GM12878 (cell line): Measurements from ENCODE around the gene SLC24A3. TPM values are rescaled to one million over a fixed set of nuclear protein-coding genes. Genes with fewer than 3 reads are reported as not detected.

Experiments
- ATAC-seq: fragments of 200-7000 bp; cut with Tn5 transposase; 3 replicates; pipeline ENCODE4 v1.9.1; 2020; ENCODE audit warnings: mild to moderate bottlenecking, moderate library complexity
- BruUV-seq: library from RNA; stranded (reverse); fragments of 400-500 nt; replicated peaks from 2 replicates; lab custom pipeline; 2021; lab: Mats Ljungman, UMichigan
- CTCF ChIA-PET: fragments of 300-600 bp; sonication (Branson Sonifier 250); formaldehyde crosslinking; extraction: SDS; loops from one replicate; lab custom pipeline; 2021; ENCODE audit warnings: inconsistent platforms; lab: Yijun Ruan, JAX
- POLR2A ChIA-PET: fragments of 350-600 bp; formaldehyde crosslinking; extraction: SDS; loops from one replicate; lab custom pipeline; 2021; ENCODE audit warnings: inconsistent platforms; lab: Charles Lee
- RAD21 ChIA-PET: fragments of 300-600 bp; sonication (Branson Sonifier 250); formaldehyde crosslinking; loops from one replicate; lab custom pipeline; 2023; ENCODE audit warnings: antibody characterized with exemption; ENCODE audit not compliant: unreplicated experiment; lab: Charles Lee
- SMC1A ChIA-PET: fragments of 300-600 bp; sonication (Branson Sonifier 250); formaldehyde crosslinking; loops from one replicate; lab custom pipeline; 2023; ENCODE audit not compliant: unreplicated experiment, uncharacterized antibody; lab: Charles Lee
- DNase-seq: peaks from one replicate; pipeline ENCODE4 v3.0.0-alpha.2; 2011; ENCODE audit warnings: low read depth, low spot score
- FAIRE-seq: peaks from 3 replicates; lab custom pipeline; 2011; peaks lifted over from hg19 to GRCh38; lab: Jason Lieb, UNC
- H2AFZ ChIP-seq: 2 replicates; pipeline ENCODE4 v1.6.0; 2011; ENCODE audit warnings: low read depth, low read length, control low read depth; ENCODE audit not compliant: control insufficient read depth
- H3K27ac ChIP-seq: 2 replicates; pipeline ENCODE4 v1.5.1; 2011; ENCODE audit warnings: control low read depth; ENCODE audit not compliant: control insufficient read depth, insufficient read depth
- H3K27me3 ChIP-seq, 2 experiments: replicated peaks in 1 of 2; 2 replicates each; pipeline versions ENCODE4 v1.6.0 to v1.6.1; 2011; ENCODE audit warnings: low read length in 1 of 2; ENCODE audit not compliant: control insufficient read depth in 2 of 2, insufficient read depth in 2 of 2
- H3K36me3 ChIP-seq, 2 experiments: 2 replicates each; pipeline ENCODE4 v1.5.1; 2011; ENCODE audit warnings: low read length in 1 of 2; ENCODE audit not compliant: control insufficient read depth in 2 of 2, insufficient read depth in 2 of 2
- H3K4me1 ChIP-seq: 2 replicates; pipeline ENCODE4 v1.6.1; 2011; ENCODE audit warnings: mild to moderate bottlenecking, low read length, moderate library complexity, mixed read lengths; ENCODE audit not compliant: control insufficient read depth, insufficient read depth
- H3K4me2 ChIP-seq: 2 replicates; pipeline ENCODE4 v1.6.0; 2011; ENCODE audit warnings: control low read depth; ENCODE audit not compliant: control insufficient read depth, insufficient read depth
- H3K4me3 ChIP-seq: fragments of 200-600 bp; sonication (generic); 2 replicates; pipeline ENCODE4 v1.5.1; 2016
- H3K79me2 ChIP-seq: 2 replicates; pipeline ENCODE4 v1.6.0; 2011; ENCODE audit warnings: low read length; ENCODE audit not compliant: control insufficient read depth, insufficient read depth
- H3K9ac ChIP-seq: 2 replicates; pipeline ENCODE4 v1.8.0; 2011; ENCODE audit warnings: low read length, control low read depth, mixed read lengths; ENCODE audit not compliant: control insufficient read depth, insufficient read depth
- H3K9me3 ChIP-seq: replicated peaks from 3 replicates; pipeline ENCODE4 v1.5.1; 2011; ENCODE audit warnings: mild to moderate bottlenecking, low read length; ENCODE audit not compliant: control insufficient read depth, insufficient read depth
- H4K20me1 ChIP-seq: 2 replicates; pipeline ENCODE4 v1.6.0; 2011; ENCODE audit not compliant: control insufficient read depth, insufficient read depth
- ATF2 ChIP-seq: IDR thresholded peaks from 2 replicates; pipeline ENCODE4 v1.6.1; 2012; ENCODE audit warnings: low read length, inconsistent platforms
- ATF7 ChIP-seq: fragments of 450-650 bp; IDR thresholded peaks from 2 replicates; pipeline ENCODE4 v1.6.1; 2016; ENCODE audit warnings: low read depth, mild to moderate bottlenecking
- CBFB ChIP-seq: IDR thresholded peaks from 2 replicates; pipeline ENCODE4 v1.6.1; 2016; ENCODE audit warnings: antibody characterized with exemption, low read depth
- CHD1 ChIP-seq: IDR thresholded peaks from 2 replicates; pipeline ENCODE4 v1.6.1; 2012; ENCODE audit warnings: low read depth, low read length, improper control_type of control experiment
- CTCF ChIP-seq, 3 experiments: IDR thresholded peaks in 2 of 3; conservative IDR thresholded peaks in 1 of 3; 2 replicates each; pipeline ENCODE4 v1.5.1; 2011; ENCODE audit warnings: low read depth in 3 of 3, low read length in 3 of 3, mild to moderate bottlenecking in 3 of 3, control low read depth in 2 of 3, moderate library complexity in 2 of 3, inconsistent platforms in 1 of 3, mixed read lengths in 1 of 3; ENCODE audit not compliant: control insufficient read depth in 2 of 3, insufficient read depth in 1 of 3; ENCODE audit errors: extremely low read depth in 1 of 3
- EGR1 ChIP-seq, 2 experiments: IDR thresholded peaks; 1 replicate in 1 of 2; 2 replicates in 1 of 2; pipeline ENCODE4 v1.6.1; 2011 to 2012; ENCODE audit warnings: low read depth in 2 of 2, low read length in 2 of 2, borderline replicate concordance in 1 of 2, mild to moderate bottlenecking in 1 of 2, moderate library complexity in 1 of 2
- HCFC1 ChIP-seq: fragments of 150-350 bp; IDR thresholded peaks from 2 replicates; pipeline ENCODE4 v1.6.1; 2014; ENCODE audit warnings: low read length
- LARP7 ChIP-seq: fragments of 450-650 bp; IDR thresholded peaks from 2 replicates; pipeline ENCODE4 v1.6.1; 2017; ENCODE audit warnings: mild to moderate bottlenecking
- MYC ChIP-seq: IDR thresholded peaks from 2 replicates; pipeline ENCODE4 v1.6.1; 2011; ENCODE audit warnings: mild to moderate bottlenecking, low read length, moderate library complexity, inconsistent platforms; ENCODE audit not compliant: insufficient read depth, insufficient replicate concordance, insufficient read length, severe bottlenecking
- POLR2AphosphoS2 ChIP-seq: IDR thresholded peaks from 2 replicates; pipeline ENCODE4 v1.6.1; 2011; ENCODE audit warnings: low read depth, mild to moderate bottlenecking, low read length, improper control_type of control experiment, moderate library complexity
- USF1 ChIP-seq: IDR thresholded peaks from 2 replicates; pipeline ENCODE4 v1.6.1; 2011; ENCODE audit warnings: borderline replicate concordance, low read depth, mild to moderate bottlenecking, moderate library complexity, mixed read lengths, low read length; ENCODE audit not compliant: insufficient read depth; ENCODE audit errors: extremely low read length
- ZBTB40 ChIP-seq: fragments of 450-650 bp; IDR thresholded peaks from 2 replicates; pipeline ENCODE4 v1.6.1; 2016; ENCODE audit warnings: mild to moderate bottlenecking, moderate library complexity, borderline replicate concordance
- ZNF217 ChIP-seq: fragments of 450-650 bp; IDR thresholded peaks from 2 replicates; pipeline ENCODE4 v1.6.1; 2017; ENCODE audit warnings: antibody characterized with exemption, mild to moderate bottlenecking
- ZNF24 ChIP-seq: fragments of 450-650 bp; IDR thresholded peaks from 2 replicates; pipeline ENCODE4 v1.6.1; 2017; ENCODE audit warnings: antibody characterized with exemption, mild to moderate bottlenecking
- ZSCAN29 ChIP-seq: fragments of 450-650 bp; IDR thresholded peaks from 2 replicates; pipeline ENCODE4 v1.6.1; 2017; ENCODE audit warnings: mild to moderate bottlenecking, moderate library complexity
- WGBS: methylation state at CpG from one replicate; pipeline ENCODE4 v1.1.6; 2016; ENCODE audit warnings: low lambda C conversion rate; ENCODE audit not compliant: insufficient replicate concordance, insufficient coverage; ENCODE audit errors: missing lambda C conversion rate; 5-methylcytosine and 5-hydroxymethylcytosine counted together
- in situ Hi-C: fragments of 300-500 bp; cut with MboI; formaldehyde crosslinking; loops from 9 replicates; pipeline ENCODE4 v1.14.3; 2018; ENCODE audit warnings: mixed read lengths
- intact Hi-C: fragments of 100-400 bp; cut with micrococcal nuclease; formaldehyde crosslinking; loops from one replicate; pipeline ENCODE4 v1.14.2; 2022; ENCODE audit not compliant: unreplicated experiment
- polyA plus RNA-seq, 11 experiments: library from polyadenylated mRNA; depleted of rRNA in 4 of 11; unstranded in 6 of 11; stranded (reverse) in 5 of 11; fragments of >200 nt; fragmentation: Nextera tagmentation in 4 of 11; fragmentation: Illumina TruSeq in 1 of 11; extraction: Ambion mirVana in 4 of 11; extraction: Trizol in 1 of 11; gene quantifications; 1 replicate in 1 of 11; 2 replicates in 10 of 11; pipeline versions ENCODE4 v1.2.1 to v1.2.3, GENCODE V29; 2011 to 2016; ENCODE audit warnings: inconsistent platforms in 2 of 11, missing spikeins in 2 of 11, low read depth in 1 of 11
- total RNA-seq, 4 experiments: library from RNA; depleted of rRNA in 3 of 4; stranded (reverse); fragments of >200 nt in 3 of 4; fragmentation: Illumina TruSeq in 1 of 4; extraction: Trizol in 1 of 4; gene quantifications; 2 replicates each; pipeline versions ENCODE4 v1.2.1 to v1.2.3, GENCODE V29; 2013 to 2021

The SLC24A3 gene
- total and polyA plus RNA-seq, 10 of the 15 experiments (the other 5 are each of a cell fraction or from before 2014, with no cell fraction given) = 0.04 TPM; not detected in 9

GRCh38 chr20:19756761-19757486 is 544.5 kb downstream of the SLC24A3 start:
- H2AFZ ChIP-seq = no peak overlapping the region
- BruUV-seq = no TSS peak
- WGBS = 21% methylated on average over 22 of the region's 22 CpGs
- intact Hi-C loops = no loop called here
- DNase-seq = no peak
- SMC1A ChIA-PET = interaction anchor here (1.1 kb wide), 1 partner anchor 20 kb away, joined by 3 read pairs; no protein-coding TSS in a partner anchor
- in situ Hi-C loops = no loop called here
- peaks cover 12 to 15% of the 10 kb centered on the region in 2 experiments for H3K27me3 ChIP-seq
- no peaks in the 10 kb centered on the region for H4K20me1 ChIP-seq
- H3K27ac ChIP-seq = no peak overlapping the region
- no peak overlapping the region for H3K4me2 ChIP-seq
- H3K4me1 ChIP-seq = no peaks in the 10 kb centered on the region
- RAD21 ChIA-PET = interaction anchor here (1.3 kb wide), 1 partner anchor 20 kb away, joined by 3 read pairs; no protein-coding TSS in a partner anchor
- CTCF ChIA-PET = no interaction called here
- FAIRE-seq = no peak
- H3K9ac ChIP-seq = no peak overlapping the region
- H3K36me3 ChIP-seq = no peaks in the 10 kb centered on the region
- no peak for ATAC-seq
- H3K9me3 ChIP-seq = no peaks in the 10 kb centered on the region
- no peaks in the 10 kb centered on the region for H3K79me2 ChIP-seq
- POLR2A ChIA-PET = interaction anchor here (1.0 kb wide), 1 partner anchor 20 kb away, joined by 3 read pairs; no protein-coding TSS in a partner anchor
- no peak overlapping the region for H3K4me3 ChIP-seq
- no peak for TF ChIP-seq CHD1
- no peak for TF ChIP-seq ZSCAN29
- TF ChIP-seq ZNF24 = no peak
- no peak for TF ChIP-seq ATF2
- TF ChIP-seq ATF7 = no peak
- TF ChIP-seq EGR1 (IDR thresholded peaks at IDR 0.05; ENCODE audit: borderline replicate concordance in 1 of 2, low read depth in 2 of 2, low read length in 2 of 2) = no peak
- no peak for TF ChIP-seq ZBTB40
- no peak for TF ChIP-seq LARP7
- TF ChIP-seq ZNF217 = no peak
- no peak for TF ChIP-seq HCFC1
- no peak for TF ChIP-seq MYC
- no peak for TF ChIP-seq USF1
- no peak for TF ChIP-seq CTCF (IDR thresholded peaks at IDR 0.05 in 2 of 3, conservative IDR thresholded peaks at IDR 0.05 in 1 of 3; ENCODE audit: control insufficient read depth in 2 of 3, extremely low read depth in 1 of 3, insufficient read depth in 1 of 3, low read depth in 3 of 3, low read length in 3 of 3)
- TF ChIP-seq POLR2AphosphoS2 = no peak
- TF ChIP-seq CBFB = no peak
